Gastrocnemius medialis (tissue), 4 donors: ENCODE results near the gene MGMT. TPM values are rescaled to one million over a fixed set of nuclear protein-coding genes. Genes with fewer than 3 reads are reported as not detected.

Experiments
- ATAC-seq, 2 donors: fragments of 150-250 bp; one replicate each; pipeline ENCODE4 v1.9.1; 2016
- DNase-seq, 2 donors: peaks; one replicate each; pipeline ENCODE4 v3.0.0-alpha.2; 2019
- H3K27ac ChIP-seq, 4 donors: fragments of 200-600 bp; sonication (generic); 1 replicate in 1 of 4; 2 replicates in 3 of 4; pipeline ENCODE4 v1.5.1; 2016 to 2018; ENCODE audit warnings: mild to moderate bottlenecking in 2 of 4, moderate library complexity in 1 of 4
- H3K27me3 ChIP-seq, 3 donors: fragments of 200-600 bp; sonication (generic) in 2 of 3; 1 replicate in 1 of 3; 2 replicates in 2 of 3; pipeline versions ENCODE4 v1.5.1 to v1.6.0; 2016 to 2019; ENCODE audit warnings: mild to moderate bottlenecking in 1 of 3, moderate library complexity in 1 of 3
- H3K36me3 ChIP-seq, 2 donors: fragments of 200-600 bp; sonication (generic) in 1 of 2; one replicate each; pipeline ENCODE4 v1.5.1; 2017 to 2018
- H3K4me1 ChIP-seq, 2 donors: fragments of 200-600 bp; sonication (generic) in 1 of 2; one replicate each; pipeline ENCODE4 v1.5.1; 2016 to 2017; ENCODE audit warnings: mild to moderate bottlenecking in 2 of 2
- H3K4me3 ChIP-seq, 4 donors: fragments of 200-600 bp; sonication (generic) in 3 of 4; 1 replicate in 1 of 4; 2 replicates in 3 of 4; pipeline ENCODE4 v1.5.1; 2016 to 2019; ENCODE audit warnings: mild to moderate bottlenecking in 2 of 4
- H3K9me3 ChIP-seq, 3 donors: fragments of 200-600 bp; sonication (generic) in 2 of 3; 1 replicate in 1 of 3; 2 replicates in 2 of 3; pipeline ENCODE4 v1.5.1; 2016 to 2019
- POLR2A ChIP-seq, 2 donors: fragments of 450-650 bp; IDR thresholded peaks; one replicate each; pipeline ENCODE4 v1.6.1; 2017; ENCODE audit warnings: antibody characterized with exemption in 2 of 2, mild to moderate bottlenecking in 2 of 2, moderate library complexity in 2 of 2
- in situ Hi-C, 4 donors: fragments of 200-750 bp; cut with MboI; loops; one replicate each; pipeline versions ENCODE4 v1.15.0 to v1.8.0; 2017; ENCODE audit warnings: low sequenced_read_pairs in 4 of 4
- intact Hi-C: fragments of 100-400 bp; cut with DNase I; formaldehyde crosslinking; loops from one replicate; pipeline ENCODE4 v1.15.1; 2023; ENCODE audit warnings: low total_unique reads
- total RNA-seq, 4 donors: library from RNA; depleted of rRNA; stranded (reverse); fragments of >200 nt; gene quantifications; one replicate each; pipeline versions ENCODE4 v1.1.0 to v1.2.3, GENCODE V29; 2016
- TF ChIP-seq, protein P1 (sequence below), 5 experiments: fragments of 450-650 bp in 3 of 5; fragments of 200-600 bp in 2 of 5; sonication (generic) in 2 of 5; IDR thresholded peaks in 4 of 5; conservative IDR thresholded peaks in 1 of 5; 1 replicate in 4 of 5; 2 replicates in 1 of 5; pipeline ENCODE4 v1.5.1; 2016 to 2019; ENCODE audit warnings: antibody characterized with exemption in 5 of 5, mild to moderate bottlenecking in 3 of 5, moderate library complexity in 3 of 5

Gene MGMT
- total RNA-seq, 4 donors from 2014 or later = 8.9 to 20.7 (median 17.1) TPM

DNA sequence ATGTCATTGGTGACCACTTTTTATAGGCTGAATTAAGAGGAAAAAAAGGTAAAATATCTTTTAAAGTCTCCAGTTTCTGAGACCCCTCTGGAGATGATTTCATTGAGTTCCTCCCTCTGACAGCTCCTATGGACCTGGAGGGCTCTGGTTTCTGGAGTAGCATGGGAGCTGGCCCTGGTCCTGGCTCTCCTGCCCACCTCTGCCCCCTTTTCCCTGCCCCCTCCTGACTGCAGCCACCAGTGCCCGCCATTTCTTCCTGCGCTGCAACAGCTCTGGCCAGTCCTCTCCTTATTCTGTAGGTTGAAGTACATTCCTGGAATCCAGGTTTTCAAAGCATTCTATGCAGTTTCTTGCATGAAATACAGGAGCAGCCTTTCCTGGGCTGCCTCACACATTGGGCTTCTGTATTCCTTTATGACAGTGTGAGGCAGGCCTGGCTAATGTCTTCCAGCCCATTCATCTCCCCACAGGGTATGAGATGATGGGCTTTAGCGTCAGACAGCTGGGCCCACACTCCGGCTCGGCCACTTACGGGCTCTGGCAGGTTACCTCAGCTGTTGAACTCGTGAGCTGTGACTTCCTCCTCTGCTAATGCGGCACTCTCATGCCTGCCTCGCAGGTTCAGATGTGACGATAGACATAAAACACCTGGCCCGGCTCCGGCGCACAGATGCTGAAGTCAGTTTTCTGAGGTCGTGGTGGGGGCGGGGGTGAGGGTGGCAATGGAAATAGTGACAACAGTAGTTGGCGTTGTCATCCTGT lies 101.7 kb downstream of the MGMT start:
- intact Hi-C loops (no loop called here), in situ Hi-C loops (no loop called here)
- no peaks in the 10 kb centered on the region for H3K36me3 ChIP-seq
- no peak for DNase-seq
- H3K4me1 ChIP-seq = no peaks in the 10 kb centered on the region
- H3K4me3 ChIP-seq = no peak overlapping the region
- no peaks in the 10 kb centered on the region for H3K9me3 ChIP-seq
- no peak overlapping the region for H3K27ac ChIP-seq
- no peaks in the 10 kb centered on the region for H3K27me3 ChIP-seq
- no peak for TF ChIP-seq POLR2A (IDR thresholded peaks at IDR 0.05)
- TF ChIP-seq, protein P1, sequence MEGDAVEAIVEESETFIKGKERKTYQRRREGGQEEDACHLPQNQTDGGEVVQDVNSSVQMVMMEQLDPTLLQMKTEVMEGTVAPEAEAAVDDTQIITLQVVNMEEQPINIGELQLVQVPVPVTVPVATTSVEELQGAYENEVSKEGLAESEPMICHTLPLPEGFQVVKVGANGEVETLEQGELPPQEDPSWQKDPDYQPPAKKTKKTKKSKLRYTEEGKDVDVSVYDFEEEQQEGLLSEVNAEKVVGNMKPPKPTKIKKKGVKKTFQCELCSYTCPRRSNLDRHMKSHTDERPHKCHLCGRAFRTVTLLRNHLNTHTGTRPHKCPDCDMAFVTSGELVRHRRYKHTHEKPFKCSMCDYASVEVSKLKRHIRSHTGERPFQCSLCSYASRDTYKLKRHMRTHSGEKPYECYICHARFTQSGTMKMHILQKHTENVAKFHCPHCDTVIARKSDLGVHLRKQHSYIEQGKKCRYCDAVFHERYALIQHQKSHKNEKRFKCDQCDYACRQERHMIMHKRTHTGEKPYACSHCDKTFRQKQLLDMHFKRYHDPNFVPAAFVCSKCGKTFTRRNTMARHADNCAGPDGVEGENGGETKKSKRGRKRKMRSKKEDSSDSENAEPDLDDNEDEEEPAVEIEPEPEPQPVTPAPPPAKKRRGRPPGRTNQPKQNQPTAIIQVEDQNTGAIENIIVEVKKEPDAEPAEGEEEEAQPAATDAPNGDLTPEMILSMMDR (IDR thresholded peaks at IDR 0.05 in 4 of 5, conservative IDR thresholded peaks at IDR 0.05 in 1 of 5) = no peak
- no peak for ATAC-seq

DNA sequence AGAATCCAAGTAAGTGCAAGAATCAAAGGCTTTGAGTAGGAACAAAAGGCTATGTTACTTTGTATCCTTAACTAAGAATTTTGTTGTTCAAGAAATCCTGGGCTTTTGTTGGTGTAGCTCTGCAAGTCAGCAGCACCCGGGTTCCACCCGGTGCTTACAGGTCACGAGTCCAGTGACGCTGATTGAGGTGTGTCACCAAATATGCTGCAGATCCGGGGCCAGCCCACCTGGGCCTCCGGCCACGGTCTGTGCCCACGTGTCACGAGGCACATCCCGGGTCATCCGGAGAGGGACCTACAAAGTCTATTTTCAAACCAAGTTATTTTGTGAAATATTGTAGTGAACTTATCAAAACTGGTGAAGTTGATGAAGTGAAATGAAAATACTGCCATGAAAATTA lies 103.1 kb downstream of the MGMT start:
- no peaks in the 10 kb centered on the region for H3K9me3 ChIP-seq
- ATAC-seq = no peak

GRCh38 chr10:129579228-129579627 lies 112.2 kb downstream of the MGMT start:
- in situ Hi-C loops (no loop called here), intact Hi-C loops (no loop called here)
- ATAC-seq (no peak), DNase-seq (no peak)
- no peaks in the 10 kb centered on the region for H3K9me3 ChIP-seq
- H3K36me3 ChIP-seq = no peaks in the 10 kb centered on the region
- H3K27me3 ChIP-seq = no peaks in the 10 kb centered on the region
- H3K27ac ChIP-seq = no peak overlapping the region
- no peak overlapping the region for H3K4me3 ChIP-seq
- no peak for TF ChIP-seq POLR2A (IDR thresholded peaks at IDR 0.05)
- TF ChIP-seq, protein P1 (IDR thresholded peaks at IDR 0.05 in 4 of 5, conservative IDR thresholded peaks at IDR 0.05 in 1 of 5) = no peak
- no peaks in the 10 kb centered on the region for H3K4me1 ChIP-seq

More for the DNA sequence above, 103.1 kb downstream of the MGMT start:
- H3K4me1 ChIP-seq = no peaks in the 10 kb centered on the region
- TF ChIP-seq, protein P1 (IDR thresholded peaks at IDR 0.05 in 4 of 5, conservative IDR thresholded peaks at IDR 0.05 in 1 of 5) = no peak
- TF ChIP-seq POLR2A (IDR thresholded peaks at IDR 0.05) = no peak
- no peak overlapping the region for H3K4me3 ChIP-seq
- no peaks in the 10 kb centered on the region for H3K36me3 ChIP-seq
- no peak overlapping the region for H3K27ac ChIP-seq
- intact Hi-C loops (no loop called here), in situ Hi-C loops (no loop called here)
- DNase-seq = no peak
- H3K27me3 ChIP-seq = no peaks in the 10 kb centered on the region

DNA sequence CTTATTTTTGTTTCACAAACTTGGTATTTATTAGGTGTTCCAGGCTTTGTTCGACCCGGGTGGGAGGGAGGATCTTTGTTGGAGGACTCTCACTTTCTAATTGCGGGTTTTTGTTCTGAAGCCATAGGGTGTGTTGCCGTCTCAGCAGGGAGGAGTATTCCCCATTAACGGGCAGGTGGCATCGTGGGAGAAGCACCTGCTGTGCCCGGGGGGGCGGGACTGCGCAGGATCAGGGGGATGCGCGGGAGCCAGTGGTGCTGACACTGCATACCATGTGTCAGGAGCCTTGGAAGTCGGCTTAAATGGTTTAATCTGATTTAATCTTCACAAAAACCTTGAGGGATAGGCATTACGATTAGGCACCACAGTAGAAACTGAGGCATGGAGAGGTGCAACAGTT lies 113.0 kb downstream of the MGMT start:
- no peak for DNase-seq
- Histone ChIP-seq H3K4me1 (no peaks in the 10 kb centered on the region), H3K9me3 (no peaks in the 10 kb centered on the region), H3K27ac (no peak overlapping the region), H3K36me3 (no peaks in the 10 kb centered on the region), H3K27me3 (no peaks in the 10 kb centered on the region), H3K4me3 (no peak overlapping the region)
- in situ Hi-C loops = no loop called here
- TF ChIP-seq, protein P1 (IDR thresholded peaks at IDR 0.05 in 4 of 5, conservative IDR thresholded peaks at IDR 0.05 in 1 of 5) = no peak
- TF ChIP-seq POLR2A (IDR thresholded peaks at IDR 0.05) = no peak
- intact Hi-C loops = no loop called here
- ATAC-seq = no peak

DNA sequence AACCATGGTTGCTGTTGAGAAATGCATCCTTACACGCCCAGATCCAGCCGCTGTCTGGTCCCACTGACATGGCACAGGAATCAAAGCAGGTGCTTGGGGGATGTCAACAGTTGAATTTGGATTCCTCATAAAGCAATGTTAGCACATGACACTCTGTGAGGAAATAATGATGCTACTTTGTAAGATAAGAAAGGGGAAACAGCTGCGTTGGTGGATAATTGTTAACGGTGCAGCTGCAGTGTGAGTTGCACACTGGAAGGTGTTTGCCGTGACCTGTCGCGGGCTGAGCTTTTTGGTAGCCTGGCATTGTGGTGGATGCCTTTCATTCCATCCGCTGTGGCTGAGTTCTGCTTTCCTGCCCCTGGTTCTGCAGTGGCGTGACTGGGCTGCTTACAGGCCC lies 113.9 kb downstream of the MGMT start:
- H3K9me3 ChIP-seq = no peaks in the 10 kb centered on the region
- TF ChIP-seq, protein P1 (IDR thresholded peaks at IDR 0.05 in 4 of 5, conservative IDR thresholded peaks at IDR 0.05 in 1 of 5) = no peak
- no peak for TF ChIP-seq POLR2A (IDR thresholded peaks at IDR 0.05)
- in situ Hi-C loops (no loop called here), intact Hi-C loops (no loop called here)
- DNase-seq (no peak), ATAC-seq (no peak)
- H3K4me3 ChIP-seq = no peak overlapping the region
- H3K27me3 ChIP-seq = no peaks in the 10 kb centered on the region
- no peaks in the 10 kb centered on the region for H3K36me3 ChIP-seq
- no peak overlapping the region for H3K27ac ChIP-seq
- no peaks in the 10 kb centered on the region for H3K4me1 ChIP-seq
